ENCODE measurements around the gene HEMK1. TPM values are rescaled to one million over a fixed set of nuclear protein-coding genes. Genes with fewer than 3 reads are reported as not detected.

HEMK1 gene
- total RNA-seq, 1 experiment from 2014 or later = 20.9 TPM

- H3K4me3 Mint-ChIP-seq = no peak overlapping the region
- CTCF ChIA-PET = interaction anchor here (1.1 to 4.0 kb wide), 7 partner anchors 9 to 137 kb away, joined by 3 to 25 read pairs (median 3); partner anchors contain the start of gene CISH
- no peaks in the 10 kb centered on the region for H3K36me3 Mint-ChIP-seq
- POLR2A ChIA-PET = no interaction called here
- ATAC-seq = no peak
- H3K4me1 Mint-ChIP-seq = peaks cover 4% of the 10 kb centered on the region; the same call in 1 of the 2 replicates
- H3K27me3 Mint-ChIP-seq (ENCODE audit: low read depth) = no peaks in the 10 kb centered on the region
- TF ChIP-seq CTCF (IDR thresholded peaks at IDR 0.05) = no peak
- TF ChIP-seq ARID4B (CRISPR knock-in tag; IDR thresholded peaks at IDR 0.05; ENCODE audit: borderline replicate concordance) = no peak
- TF ChIP-seq GABPB1 (CRISPR knock-in tag; IDR thresholded peaks at IDR 0.05) = no peak
- TF ChIP-seq CBFB (CRISPR knock-in tag; IDR thresholded peaks at IDR 0.05; ENCODE audit: low read depth) = no peak
- no peak for TF ChIP-seq GTF2I (CRISPR knock-in tag; conservative IDR thresholded peaks at IDR 0.05)
- TF ChIP-seq RORB (CRISPR knock-in tag; IDR thresholded peaks at IDR 0.05) = no peak
- TF ChIP-seq NFE2L1 (CRISPR knock-in tag; IDR thresholded peaks at IDR 0.05) = no peak
- TF ChIP-seq TEAD4 (CRISPR knock-in tag; IDR thresholded peaks at IDR 0.05) = no peak
- TF ChIP-seq MYBL2 (CRISPR knock-in tag; IDR thresholded peaks at IDR 0.05) = no peak
- no peak for TF ChIP-seq ZNF317 (CRISPR knock-in tag; IDR thresholded peaks at IDR 0.05; ENCODE audit: borderline replicate concordance, low read depth)
- no peak for TF ChIP-seq E2F1 (CRISPR knock-in tag; IDR thresholded peaks at IDR 0.05)
- no peak for TF ChIP-seq PREB (CRISPR knock-in tag; IDR thresholded peaks at IDR 0.05; ENCODE audit: borderline replicate concordance)
- no peak for TF ChIP-seq ATF6 (CRISPR knock-in tag; IDR thresholded peaks at IDR 0.05)
- TF ChIP-seq FOXP1 (CRISPR knock-in tag; IDR thresholded peaks at IDR 0.05; ENCODE audit: borderline replicate concordance) = no peak
- DNase-seq (ENCODE audit: low spot score) = no peak
- H3K27ac Mint-ChIP-seq = no peak overlapping the region; the same call in 1 of the 2 replicates
- H3K9me3 Mint-ChIP-seq = no peaks in the 10 kb centered on the region
Measured at GRCh38 chr3:50551681-50552435, 17.5 kb upstream of the HEMK1 start.
